Body of pancreas (tissue), 4 donors: ENCODE data around the gene MKNK2. TPM values are rescaled to one million over a fixed set of nuclear protein-coding genes. Genes with fewer than 3 reads are reported as not detected.

Source experiments
- ATAC-seq: fragments of 150-250 bp; one replicate; pipeline ENCODE4 v1.9.1; 2016
- DNase-seq, 4 donors: peaks; one replicate each; pipeline ENCODE4 v3.0.0-alpha.2; 2019
- H3K27ac ChIP-seq, 4 donors: fragments of 200-600 bp; sonication (generic); 1 replicate in 3 of 4; 2 replicates in 1 of 4; pipeline versions ENCODE4 v1.5.1 to v1.6.1; 2016 to 2019; ENCODE audit warnings: mild to moderate bottlenecking in 1 of 4, mixed read lengths in 1 of 4, moderate library complexity in 1 of 4
- H3K27me3 ChIP-seq, 2 donors: fragments of 200-600 bp; sonication (generic); one replicate each; pipeline ENCODE4 v1.6.0; 2016; ENCODE audit warnings: mild to moderate bottlenecking in 1 of 2
- H3K36me3 ChIP-seq, 2 donors: fragments of 200-600 bp; sonication (generic); replicated peaks in 1 of 2; 2 replicates each; pipeline ENCODE4 v1.5.1; 2016; ENCODE audit warnings: low read depth in 2 of 2; ENCODE audit not compliant: insufficient read depth in 1 of 2
- H3K4me1 ChIP-seq: fragments of 200-600 bp; sonication (generic); one replicate; pipeline ENCODE4 v1.6.0; 2016
- H3K4me3 ChIP-seq, 2 donors: fragments of 200-600 bp; sonication (generic); 1 replicate in 1 of 2; 2 replicates in 1 of 2; pipeline ENCODE4 v1.5.1; 2016 to 2019
- H3K9me3 ChIP-seq, 3 donors: fragments of 200-600 bp; sonication (generic); 1 replicate in 2 of 3; 2 replicates in 1 of 3; pipeline ENCODE4 v1.5.1; 2016
- CTCF ChIP-seq, 7 experiments: fragments of 450-650 bp in 4 of 7; fragments of 200-600 bp in 3 of 7; sonication (generic) in 3 of 7; IDR thresholded peaks; one replicate each; pipeline ENCODE4 v1.5.1; 2016 to 2019; ENCODE audit warnings: antibody characterized with exemption in 7 of 7
- POLR2A ChIP-seq, 3 donors: fragments of 450-650 bp; IDR thresholded peaks; one replicate each; pipeline ENCODE4 v1.6.1; 2016; ENCODE audit warnings: antibody characterized with exemption in 3 of 3, mild to moderate bottlenecking in 2 of 3
- WGBS, 2 donors: methylation state at CpG; one replicate each; pipeline ENCODE4 v1.1.5; 2017; 5-methylcytosine and 5-hydroxymethylcytosine counted together
- intact Hi-C: fragments of 100-400 bp; cut with DNase I; formaldehyde crosslinking; loops from one replicate; pipeline ENCODE4 v1.15.1; 2023
- total RNA-seq, 2 donors: library from RNA; depleted of rRNA; stranded (reverse); fragments of >200 nt; gene quantifications; one replicate each; pipeline ENCODE4 v1.1.0, GENCODE V29; 2016

Gene MKNK2
- total RNA-seq, 2 donors from 2014 or later, result 180 to 273 TPM

- Histone ChIP-seq H3K4me1 (peaks cover 84% of the 10 kb centered on the region), H3K4me3 (peak overlapping the region; percentile 18 to 28), H3K9me3 (no peaks in the 10 kb centered on the region), H3K36me3 (no peaks in the 10 kb centered on the region), H3K27ac (peak overlapping the region; percentile 89 to 100 (median 100)), H3K27me3 (no peaks in the 10 kb centered on the region)
- peak in 3 of 4 donors; percentile 32 to 64 (median 61) for DNase-seq
- no peak for TF ChIP-seq CTCF (IDR thresholded peaks at IDR 0.05)
- no peak for TF ChIP-seq POLR2A (IDR thresholded peaks at IDR 0.05)
- intact Hi-C loops, result no loop called here
- no peak for ATAC-seq
- 17% methylated on average over 27 of the region's 27 CpGs; no CpG with 5 or more reads in 1 of the 2 donors for WGBS, 2 donors
Measured at GRCh38 chr19:2048959-2049740, 1.9 kb downstream of the MKNK2 start.

GRCh38 chr19:2048104-2048958 lies 2.7 kb downstream of the MKNK2 start:
- Histone ChIP-seq H3K36me3 (peaks cover 0 to under 1% of the 10 kb centered on the region in 2 donors), H3K27ac (peak overlapping the region; percentile 89 to 100 (median 100)), H3K4me3 (no peak overlapping the region), H3K4me1 (peaks cover 85% of the 10 kb centered on the region), H3K27me3 (no peaks in the 10 kb centered on the region), H3K9me3 (no peaks in the 10 kb centered on the region)
- WGBS, 2 donors, result 20 to 49% methylated on average over 1 to 15 of the region's 17 CpGs
- ATAC-seq (no peak), DNase-seq (peak in 3 of 4 donors; percentile 34 to 46 (median 45))
- TF ChIP-seq POLR2A (IDR thresholded peaks at IDR 0.05), result no peak
- no peak for TF ChIP-seq CTCF (IDR thresholded peaks at IDR 0.05)
- intact Hi-C loops, result no loop called here

- Histone ChIP-seq H3K36me3 (peaks cover 0 to 1% of the 10 kb centered on the region in 2 donors), H3K27ac (peak overlapping the region; percentile 89 to 100 (median 100)), H3K27me3 (no peaks in the 10 kb centered on the region)
Measured at GRCh38 chr19:2047449-2048103, 3.5 kb downstream of the MKNK2 start.

GRCh38 chr19:2047076-2047448 lies 4.0 kb downstream of the MKNK2 start:
- Histone ChIP-seq H3K36me3 (peaks cover 0 to 1% of the 10 kb centered on the region in 2 donors), H3K27me3 (no peaks in the 10 kb centered on the region), H3K4me1 (peaks cover 85% of the 10 kb centered on the region), H3K27ac (peak overlapping the region; percentile 89 to 100 (median 100)), H3K9me3 (no peaks in the 10 kb centered on the region), H3K4me3 (no peak overlapping the region)
- intact Hi-C loops, result no loop called here
- TF ChIP-seq POLR2A (IDR thresholded peaks at IDR 0.05) (no peak), CTCF (IDR thresholded peaks at IDR 0.05) (no peak)
- ATAC-seq, result no peak
- DNase-seq, result peak in 1 of 4 donors; percentile 22
- 69 to 100% methylated on average over 1 to 5 of the region's 6 CpGs for WGBS, 2 donors

More at GRCh38 chr19:2047449-2048103, 3.5 kb downstream of the MKNK2 start:
- 36 to 42% methylated on average over 13 to 18 of the region's 22 CpGs for WGBS, 2 donors
- Histone ChIP-seq H3K4me1 (peaks cover 85% of the 10 kb centered on the region), H3K4me3 (no peak overlapping the region), H3K9me3 (no peaks in the 10 kb centered on the region)
- intact Hi-C loops, result no loop called here
- TF ChIP-seq CTCF (IDR thresholded peaks at IDR 0.05) (no peak), POLR2A (IDR thresholded peaks at IDR 0.05) (peak in 1 of 3 donors; percentile 19)
- ATAC-seq (peak; percentile 3), DNase-seq (peak; percentile 85 to 96 (median 91))
